Activated CD4-positive, alpha-beta T cell treated with anti-CD3 and anti-CD28 coated beads, Interleukin-2, amount 10 ng/mL, durations not matched to agents 24 days and 14 days (primary cell): ENCODE measurements around the gene ERICH3. TPM values are rescaled to one million over a fixed set of nuclear protein-coding genes. Genes with fewer than 3 reads are reported as not detected.
A peak's percentile ranks its signal among the peaks of the same experiment; 100 is the strongest.

Source experiments
- DNase-seq: peaks from one replicate; pipeline ENCODE4 v3.0.0; 2022
- H3K27ac Mint-ChIP-seq: one replicate; pipeline ENCODE4 v1.8.0; 2022; ENCODE audit warnings: mild to moderate bottlenecking, mixed read lengths
- H3K27me3 Mint-ChIP-seq: one replicate; pipeline ENCODE4 v1.8.0; 2022; ENCODE audit warnings: mixed read lengths
- H3K36me3 Mint-ChIP-seq: one replicate; pipeline ENCODE4 v1.8.0; 2022; ENCODE audit warnings: low read depth, mild to moderate bottlenecking, mixed read lengths
- H3K4me1 Mint-ChIP-seq: one replicate; pipeline ENCODE4 v1.8.0; 2021; ENCODE audit warnings: mixed read lengths
- H3K4me3 Mint-ChIP-seq: one replicate; pipeline ENCODE4 v1.8.0; 2022; ENCODE audit warnings: mild to moderate bottlenecking, moderate library complexity, mixed read lengths
- H3K9me3 Mint-ChIP-seq: one replicate; pipeline ENCODE4 v1.8.0; 2021; ENCODE audit warnings: mixed read lengths
- intact Hi-C: fragments of 100-400 bp; cut with micrococcal nuclease; formaldehyde crosslinking; loops from one replicate; pipeline ENCODE4 v1.15.1; 2023
- total RNA-seq: library from RNA; stranded (reverse); gene quantifications from 2 replicates; pipeline ENCODE4 v1.2.3, GENCODE V29; 2022

ERICH3 gene, protein sequence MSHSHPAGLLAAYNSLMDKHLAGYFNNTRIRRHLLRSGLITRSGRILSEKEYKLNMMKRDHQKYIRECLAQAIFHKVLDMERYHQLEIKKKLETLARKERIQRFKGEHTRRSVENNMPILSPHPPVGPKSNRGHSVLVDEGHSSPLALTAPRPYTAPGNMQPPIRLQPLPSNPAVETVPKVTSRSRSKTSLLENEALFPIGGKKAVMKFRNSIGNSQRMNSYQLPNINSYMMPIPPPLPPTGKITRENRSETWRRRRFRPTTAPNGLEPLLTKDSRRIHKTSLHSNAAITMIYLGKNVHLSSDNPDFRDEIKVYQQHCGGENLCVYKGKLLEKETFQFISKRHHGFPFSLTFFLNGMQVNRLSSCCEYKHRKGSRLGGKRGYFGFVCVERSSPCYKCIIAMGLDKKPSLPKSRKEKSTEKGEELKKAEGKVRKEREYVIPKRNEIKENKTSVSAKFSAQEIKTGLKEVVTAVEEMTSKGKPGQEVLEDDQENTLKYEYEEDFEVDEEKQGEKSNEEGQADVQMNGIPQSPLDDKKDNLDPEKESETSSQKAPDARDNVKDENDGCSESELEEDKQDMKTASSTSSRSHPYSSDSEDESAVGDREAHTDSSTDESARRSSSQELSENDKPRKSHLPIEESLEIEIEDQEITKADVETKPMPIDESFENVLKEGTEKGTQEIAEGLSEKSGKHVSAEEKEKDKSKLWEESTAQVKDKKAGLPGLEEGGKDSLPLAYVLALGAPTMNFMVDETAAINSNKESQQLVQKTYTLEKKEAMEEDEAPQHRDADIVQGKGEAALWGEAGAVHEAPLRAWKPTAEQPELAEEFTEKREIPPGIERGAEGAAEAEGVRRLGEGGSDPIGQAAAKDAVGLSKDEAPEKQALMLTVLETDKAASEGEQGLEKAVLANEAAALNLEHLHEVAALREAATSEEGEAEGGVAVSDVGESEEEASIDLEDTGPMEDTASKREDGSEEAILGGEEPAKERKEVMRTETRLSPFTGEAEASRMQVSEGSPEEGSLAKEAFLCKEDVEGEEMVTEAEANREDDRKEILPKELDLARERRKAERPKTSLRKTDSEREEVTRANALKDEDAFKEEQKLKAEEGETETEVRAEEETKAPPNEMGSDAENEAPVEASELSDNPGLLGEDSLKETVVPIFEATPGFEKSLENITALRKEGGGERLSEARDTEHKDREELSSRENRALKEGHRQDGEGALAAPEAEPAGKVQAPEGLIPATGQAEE (N-terminal part only)
- total RNA-seq = not detected in 2 replicates

DNA sequence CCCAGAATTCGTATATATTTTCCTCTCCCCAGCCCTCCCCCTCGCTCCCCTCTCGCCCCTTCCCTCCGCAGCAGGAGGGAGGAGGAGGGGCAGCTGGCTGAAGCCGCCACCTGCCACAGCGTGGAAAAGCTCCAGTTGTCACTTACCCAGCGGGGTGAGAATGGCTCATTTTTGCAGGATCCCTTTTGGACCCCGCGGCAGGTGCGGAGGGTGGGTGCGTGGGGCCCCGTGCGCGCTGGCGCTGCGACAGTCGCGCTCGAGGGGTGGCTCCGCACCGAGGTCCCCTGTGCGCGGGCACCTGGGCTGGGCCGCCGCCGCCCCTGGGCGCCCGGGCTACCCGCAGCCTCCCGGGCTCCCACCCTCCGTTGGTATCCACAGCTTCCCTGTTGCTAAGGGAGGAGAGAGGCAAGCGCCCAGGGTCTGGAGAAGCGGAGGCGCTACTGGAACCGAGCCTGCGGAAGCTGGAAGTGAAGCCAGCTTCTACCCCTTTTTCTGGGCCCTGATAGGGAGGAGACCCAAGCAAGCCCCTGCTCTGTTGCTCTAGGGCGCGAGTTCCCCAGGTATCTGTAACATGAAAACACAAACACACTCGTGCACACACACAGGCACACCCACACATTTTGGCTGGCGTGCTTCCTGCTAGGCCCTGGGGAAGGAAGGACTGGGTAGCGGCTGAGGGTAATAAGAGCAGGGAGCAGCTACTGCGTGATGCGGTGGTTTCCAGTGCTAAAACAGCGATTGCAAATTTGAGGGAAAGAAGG lies at the start of gene ERICH3:
TSS of gene ERICH3 (minus strand) at position 442 of the 761 bp plus-strand sequence. CDS start at position 169, 273 bp downstream.
- peaks cover 30% of the 10 kb centered on the region for H3K27me3 Mint-ChIP-seq
- H3K27ac Mint-ChIP-seq = no peak within 1 kb of the TSS
- no peak for DNase-seq
- H3K9me3 Mint-ChIP-seq = peaks cover 5% of the 10 kb centered on the region
- intact Hi-C loops = no loop called here
- peak within 1 kb of the TSS; percentile 48 for H3K4me3 Mint-ChIP-seq
- H3K4me1 Mint-ChIP-seq = no peaks in the 10 kb centered on the region
- no peaks in the 10 kb centered on the region for H3K36me3 Mint-ChIP-seq

- DNase-seq = no peak
- intact Hi-C loops = no loop called here
- Mint-ChIP-seq H3K36me3 (peaks cover 13% of the 10 kb centered on the region), H3K4me3 (no peak overlapping the region), H3K27ac (no peak overlapping the region), H3K9me3 (no peaks in the 10 kb centered on the region), H3K27me3 (no peaks in the 10 kb centered on the region), H3K4me1 (no peaks in the 10 kb centered on the region)
Observed at GRCh38 chr1:74717626-74718025, 44.0 kb upstream of the ERICH3 start.

DNA sequence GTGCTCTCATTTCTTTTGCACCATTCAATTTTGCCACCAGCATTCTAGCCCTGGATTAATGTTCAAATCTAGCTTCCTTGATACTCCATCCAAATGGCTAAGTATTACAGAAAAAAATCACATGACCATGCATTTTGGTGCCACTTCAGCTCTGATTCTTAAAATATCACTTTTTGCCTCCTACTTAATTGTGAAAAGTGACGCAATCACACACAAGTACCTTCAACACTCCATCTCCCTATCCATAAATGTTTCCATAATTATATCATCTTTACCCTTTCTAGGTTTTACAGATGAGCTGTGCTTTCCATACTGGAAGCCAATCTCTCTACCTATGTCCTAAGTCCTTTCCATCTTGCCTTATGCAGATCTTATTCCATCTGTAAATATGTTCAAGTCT lies 43.2 kb upstream of the ERICH3 start:
- Mint-ChIP-seq H3K4me1 (no peaks in the 10 kb centered on the region), H3K9me3 (no peaks in the 10 kb centered on the region), H3K27me3 (no peaks in the 10 kb centered on the region), H3K4me3 (no peak overlapping the region), H3K36me3 (peaks cover 12% of the 10 kb centered on the region), H3K27ac (no peak overlapping the region)
- intact Hi-C loops = no loop called here
- no peak for DNase-seq

- Mint-ChIP-seq H3K27ac (no peak overlapping the region), H3K27me3 (no peaks in the 10 kb centered on the region), H3K36me3 (peaks cover 4% of the 10 kb centered on the region), H3K4me1 (no peaks in the 10 kb centered on the region), H3K9me3 (no peaks in the 10 kb centered on the region), H3K4me3 (no peak overlapping the region)
- no peak for DNase-seq
- intact Hi-C loops = no loop called here
Observed at GRCh38 chr1:74715806-74716205, 42.2 kb upstream of the ERICH3 start.

DNA sequence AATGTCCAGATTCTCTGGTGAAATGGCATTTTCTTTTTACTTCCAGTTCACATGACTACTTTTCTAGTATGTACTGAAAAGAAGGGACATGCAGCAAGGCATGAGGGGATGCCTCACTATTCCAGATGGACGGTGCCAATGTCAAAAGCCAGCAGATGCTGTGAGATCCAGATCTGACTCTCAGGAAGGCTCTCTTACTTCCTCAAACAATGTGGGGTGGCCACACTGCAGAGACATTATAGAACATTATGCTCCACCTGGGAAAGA lies 41.6 kb upstream of the ERICH3 start:
- Mint-ChIP-seq H3K27me3 (no peaks in the 10 kb centered on the region), H3K9me3 (no peaks in the 10 kb centered on the region), H3K36me3 (peaks cover 2% of the 10 kb centered on the region), H3K4me3 (no peak overlapping the region), H3K27ac (no peak overlapping the region), H3K4me1 (no peaks in the 10 kb centered on the region)
- DNase-seq = no peak
- intact Hi-C loops = no loop called here

GRCh38 chr1:74714429-74715235 lies 41.0 kb upstream of the ERICH3 start:
- Mint-ChIP-seq H3K4me1 (no peaks in the 10 kb centered on the region), H3K27ac (no peak overlapping the region), H3K27me3 (no peaks in the 10 kb centered on the region), H3K36me3 (no peaks in the 10 kb centered on the region), H3K9me3 (no peaks in the 10 kb centered on the region), H3K4me3 (no peak overlapping the region)
- intact Hi-C loops = no loop called here
- DNase-seq = no peak

GRCh38 chr1:74713849-74714248 lies 40.3 kb upstream of the ERICH3 start:
- no peaks in the 10 kb centered on the region for H3K9me3 Mint-ChIP-seq
- intact Hi-C loops = no loop called here
- no peaks in the 10 kb centered on the region for H3K4me1 Mint-ChIP-seq
- no peaks in the 10 kb centered on the region for H3K36me3 Mint-ChIP-seq
- DNase-seq = no peak
- H3K4me3 Mint-ChIP-seq = no peak overlapping the region
- no peak overlapping the region for H3K27ac Mint-ChIP-seq
- no peaks in the 10 kb centered on the region for H3K27me3 Mint-ChIP-seq

GRCh38 chr1:74712881-74713280 lies 39.3 kb upstream of the ERICH3 start:
- Mint-ChIP-seq H3K4me3 (no peak overlapping the region), H3K27ac (no peak overlapping the region), H3K9me3 (no peaks in the 10 kb centered on the region), H3K4me1 (no peaks in the 10 kb centered on the region), H3K27me3 (no peaks in the 10 kb centered on the region), H3K36me3 (peaks cover 4% of the 10 kb centered on the region)
- intact Hi-C loops = no loop called here
- no peak for DNase-seq

DNA sequence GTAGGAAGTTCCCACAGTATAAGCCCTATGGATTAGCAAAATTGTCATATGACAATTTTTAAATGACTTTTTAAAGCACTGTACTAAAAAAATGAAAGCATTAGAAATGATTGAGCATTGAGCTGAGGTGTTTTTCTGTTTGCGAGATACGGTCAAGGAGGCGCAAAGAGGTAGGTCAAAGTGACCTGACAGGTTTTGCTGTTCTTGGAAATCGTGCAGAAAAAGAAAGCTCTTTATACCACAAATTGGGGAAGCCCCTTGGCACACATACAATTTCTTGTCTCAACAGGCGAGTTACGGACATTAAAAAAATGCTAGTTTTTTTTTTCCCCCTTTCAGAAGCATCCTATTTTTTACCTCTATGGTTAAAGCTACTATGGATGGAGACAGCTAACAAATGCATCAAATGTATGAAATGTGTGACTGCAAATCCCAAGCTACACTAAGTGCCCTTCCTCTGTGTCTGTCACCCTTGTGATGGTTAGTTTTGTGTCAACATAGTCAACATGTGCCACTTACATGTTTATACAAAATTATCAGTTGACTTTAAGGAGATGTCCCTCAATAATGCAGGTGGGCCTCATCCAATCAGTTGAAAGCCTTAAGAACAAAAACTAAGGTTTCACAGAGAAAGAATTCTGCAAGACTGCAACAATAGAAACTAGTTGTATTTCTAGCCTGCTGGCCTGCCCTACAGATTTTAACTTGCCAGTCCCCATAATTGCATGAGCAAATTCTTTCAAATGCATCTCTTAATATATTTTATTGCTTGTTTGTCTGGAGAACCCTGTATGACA lies 30.0 kb upstream of the ERICH3 start:
- peaks cover 13% of the 10 kb centered on the region for H3K36me3 Mint-ChIP-seq
- intact Hi-C loops = no loop called here
- no peak overlapping the region for H3K27ac Mint-ChIP-seq
- H3K4me3 Mint-ChIP-seq = no peak overlapping the region
- no peaks in the 10 kb centered on the region for H3K27me3 Mint-ChIP-seq
- no peaks in the 10 kb centered on the region for H3K4me1 Mint-ChIP-seq
- no peaks in the 10 kb centered on the region for H3K9me3 Mint-ChIP-seq
- DNase-seq = peak; percentile 26

DNA sequence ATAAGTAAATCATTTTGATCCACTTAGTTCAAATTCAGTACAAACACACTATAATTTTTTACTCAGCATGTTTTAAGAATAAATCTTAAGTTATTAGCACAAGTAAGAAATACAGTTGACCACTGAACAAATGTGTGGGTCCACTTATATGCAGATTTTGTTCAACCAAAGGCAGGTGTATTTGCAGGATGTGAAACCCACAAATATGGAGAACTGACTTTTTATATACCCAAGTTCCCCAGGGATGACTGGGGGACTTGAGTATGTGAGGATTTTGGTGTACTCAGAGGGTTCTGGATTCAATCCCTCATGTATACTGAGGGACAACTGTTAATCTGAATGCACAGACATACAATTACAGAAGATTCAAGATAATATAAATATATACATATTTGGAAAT lies 25.7 kb upstream of the ERICH3 start:
- no peaks in the 10 kb centered on the region for H3K36me3 Mint-ChIP-seq

DNA sequence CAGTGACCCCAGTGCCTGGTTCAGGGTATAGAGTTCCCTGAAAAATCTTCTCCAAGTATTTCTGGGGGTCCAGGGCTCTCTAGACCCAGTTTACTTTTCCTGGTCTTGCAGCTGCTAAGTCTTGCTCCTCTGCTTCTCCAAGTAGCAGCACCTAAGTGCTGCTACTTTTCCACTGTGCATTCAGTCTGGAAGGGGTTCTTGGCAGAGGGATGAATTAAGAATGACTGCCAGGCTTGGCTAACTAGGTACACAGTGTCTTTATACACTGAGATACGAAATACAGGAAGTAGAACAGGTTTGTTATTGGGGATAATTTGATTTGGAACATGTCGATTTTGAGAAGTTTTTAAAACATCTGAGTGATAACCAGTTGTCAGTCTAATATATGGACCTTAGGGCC lies 24.2 kb upstream of the ERICH3 start:
- H3K4me1 Mint-ChIP-seq = no peaks in the 10 kb centered on the region
- intact Hi-C loops = no loop called here
- peaks cover 4% of the 10 kb centered on the region for H3K27me3 Mint-ChIP-seq
- H3K27ac Mint-ChIP-seq = no peak overlapping the region
- no peaks in the 10 kb centered on the region for H3K9me3 Mint-ChIP-seq
- no peak overlapping the region for H3K4me3 Mint-ChIP-seq
- no peak for DNase-seq
- no peaks in the 10 kb centered on the region for H3K36me3 Mint-ChIP-seq

More for the DNA sequence above, 25.7 kb upstream of the ERICH3 start:
- intact Hi-C loops = no loop called here
- no peak for DNase-seq
- Mint-ChIP-seq H3K4me1 (no peaks in the 10 kb centered on the region), H3K27me3 (peaks cover 3% of the 10 kb centered on the region), H3K27ac (no peak overlapping the region), H3K9me3 (no peaks in the 10 kb centered on the region), H3K4me3 (no peak overlapping the region)

GRCh38 chr1:74693473-74693872 lies 19.9 kb upstream of the ERICH3 start:
- no peak for DNase-seq
- Mint-ChIP-seq H3K27me3 (peaks cover 7% of the 10 kb centered on the region), H3K27ac (no peak overlapping the region), H3K4me3 (no peak overlapping the region), H3K9me3 (no peaks in the 10 kb centered on the region), H3K36me3 (no peaks in the 10 kb centered on the region), H3K4me1 (no peaks in the 10 kb centered on the region)
- intact Hi-C loops = no loop called here
